HG03039 (cell line): ENCODE results near the gene CACNG6.

Experiments
- ATAC-seq: cut with Tn5 transposase; IDR thresholded peaks from one replicate; pipeline ENCODE4 v1.9.1; 2021; ENCODE audit warnings: mild to moderate bottlenecking, moderate library complexity; ENCODE audit not compliant: unreplicated experiment

Gene CACNG6

GRCh38 chr19:53966931-53967330 is 24.5 kb upstream of the CACNG6 start:
- ATAC-seq: no peak

GRCh38 chr19:53969366-53969765 is 22.1 kb upstream of the CACNG6 start:
- ATAC-seq: no peak

GRCh38 chr19:53971673-53972072 is 19.8 kb upstream of the CACNG6 start:
- ATAC-seq: no peak

GRCh38 chr19:53977429-53977990 is 13.9 kb upstream of the CACNG6 start:
- no peak for ATAC-seq

GRCh38 chr19:53977991-53978731 is 13.3 kb upstream of the CACNG6 start:
- ATAC-seq: no peak

GRCh38 chr19:53978975-53979801 is 12.2 kb upstream of the CACNG6 start:
- no peak for ATAC-seq

GRCh38 chr19:53980539-53981375 is 10.7 kb upstream of the CACNG6 start:
- no peak for ATAC-seq

GRCh38 chr19:53981376-53981951 is 10.0 kb upstream of the CACNG6 start:
- no peak for ATAC-seq

GRCh38 chr19:53982001-53982451 is 9.4 kb upstream of the CACNG6 start:
- ATAC-seq: no peak

GRCh38 chr19:53982611-53983010 is 8.8 kb upstream of the CACNG6 start:
- no peak for ATAC-seq

GRCh38 chr19:53983457-53984289 is 7.8 kb upstream of the CACNG6 start:
- ATAC-seq: no peak

- no peak for ATAC-seq
Observed at GRCh38 chr19:53985863-53986262, 5.6 kb upstream of the CACNG6 start.

GRCh38 chr19:53988981-53989380 is 2.5 kb upstream of the CACNG6 start:
- ATAC-seq: no peak

- ATAC-seq: no peak
Observed at GRCh38 chr19:53989600-53990533, 1.6 kb upstream of the CACNG6 start.

GRCh38 chr19:53992211-53992610 is 774 bp downstream of the CACNG6 start:
- ATAC-seq: no peak

- ATAC-seq: no peak
Observed at GRCh38 chr19:53992815-53993214, 1.4 kb downstream of the CACNG6 start.

GRCh38 chr19:53993448-53993847 is 2.0 kb downstream of the CACNG6 start:
- no peak for ATAC-seq

GRCh38 chr19:53994811-53995210 is 3.4 kb downstream of the CACNG6 start:
- ATAC-seq: no peak

- ATAC-seq: no peak
Observed at GRCh38 chr19:53998223-53998622, 6.8 kb downstream of the CACNG6 start.
